ENCODE results near the gene ILF3.
"Not testable (repeated sequence)": the region's sequence is repeated elsewhere in the genome, so short reads cannot be mapped to it uniquely, and the experiment has no call there.

The ILF3 gene

GRCh38 chr19:10675214-10675613, 21.1 kb downstream of the ILF3 start:
- DNase-seq (ENCODE audit: low read depth) = not testable (repeated sequence)

DNA sequence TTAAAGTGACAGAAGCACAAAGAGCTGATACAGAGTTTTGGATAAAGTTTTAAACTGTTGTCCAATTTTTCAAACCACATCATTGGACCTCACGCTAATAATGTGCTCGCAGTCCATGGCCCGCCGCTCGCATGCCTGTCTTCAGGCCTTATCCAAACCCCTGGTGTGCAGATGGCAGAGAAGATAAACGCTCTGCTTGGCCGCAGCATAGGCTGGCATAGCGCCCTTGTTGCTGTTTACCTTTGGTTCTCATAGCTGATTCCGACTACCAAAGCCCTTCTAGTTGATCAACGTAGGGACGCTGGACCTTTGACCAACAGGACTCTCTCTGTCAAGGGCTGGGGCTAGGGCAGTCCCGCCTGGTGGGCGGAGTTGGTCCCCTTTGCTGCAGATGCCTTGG, 23.6 kb downstream of the ILF3 start:
- no peak for DNase-seq (ENCODE audit: low read depth)

- no peak for DNase-seq (ENCODE audit: low read depth)
Observed at GRCh38 chr19:10678813-10679212, 24.7 kb downstream of the ILF3 start.

DNA sequence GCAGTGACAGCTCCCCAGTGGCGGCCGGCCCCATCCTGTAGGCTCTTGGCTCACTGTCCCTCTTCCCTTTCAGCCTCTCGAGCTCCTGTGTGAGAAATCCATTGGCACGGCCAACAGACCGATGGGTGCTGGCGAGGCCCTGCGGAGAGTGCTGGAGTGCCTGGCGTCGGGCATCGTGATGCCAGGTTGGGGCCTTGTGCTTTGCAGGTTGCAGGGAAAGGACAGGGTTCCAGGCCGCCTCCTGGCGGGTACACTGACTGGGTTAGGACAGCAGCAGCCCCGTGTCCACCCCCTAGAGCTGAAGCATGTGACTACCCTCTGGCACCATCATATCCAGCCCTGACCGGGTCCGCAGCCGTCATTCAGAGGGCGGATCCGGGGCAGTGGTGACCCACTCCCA, 25.6 kb downstream of the ILF3 start:
- no peak for DNase-seq (ENCODE audit: low read depth)

DNA sequence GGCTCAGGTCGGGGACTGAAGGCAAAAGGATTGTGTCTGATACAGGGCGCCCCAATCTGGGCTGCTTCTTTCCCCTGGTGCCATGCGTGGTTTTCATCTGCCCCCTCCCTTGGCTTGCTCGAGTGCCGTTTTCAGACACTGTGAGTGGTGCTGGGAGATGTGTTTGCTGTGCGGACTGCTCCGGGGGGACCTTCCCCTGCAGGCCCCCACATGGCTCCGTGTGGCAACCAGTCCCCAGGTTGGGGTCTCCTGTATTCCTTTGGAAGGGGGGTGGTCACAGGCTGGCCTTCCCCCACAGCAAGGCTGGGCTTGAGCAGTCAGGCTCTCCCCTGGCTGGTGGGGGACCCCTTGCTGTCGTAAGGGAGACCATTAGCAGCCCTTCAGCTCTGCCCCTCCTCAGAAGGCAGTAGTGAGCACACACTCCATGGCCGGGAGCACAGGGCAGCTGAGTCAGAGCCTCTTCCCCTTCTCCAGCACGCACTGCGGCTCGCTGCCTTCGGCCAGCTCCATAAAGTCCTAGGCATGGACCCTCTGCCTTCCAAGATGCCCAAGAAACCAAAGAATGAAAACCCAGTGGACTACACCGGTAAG, 26.5 kb downstream of the ILF3 start:
- no peak for DNase-seq (ENCODE audit: low read depth)

- DNase-seq (ENCODE audit: low read depth) = no peak
Observed at GRCh38 chr19:10681658-10682057, 27.5 kb downstream of the ILF3 start.

DNA sequence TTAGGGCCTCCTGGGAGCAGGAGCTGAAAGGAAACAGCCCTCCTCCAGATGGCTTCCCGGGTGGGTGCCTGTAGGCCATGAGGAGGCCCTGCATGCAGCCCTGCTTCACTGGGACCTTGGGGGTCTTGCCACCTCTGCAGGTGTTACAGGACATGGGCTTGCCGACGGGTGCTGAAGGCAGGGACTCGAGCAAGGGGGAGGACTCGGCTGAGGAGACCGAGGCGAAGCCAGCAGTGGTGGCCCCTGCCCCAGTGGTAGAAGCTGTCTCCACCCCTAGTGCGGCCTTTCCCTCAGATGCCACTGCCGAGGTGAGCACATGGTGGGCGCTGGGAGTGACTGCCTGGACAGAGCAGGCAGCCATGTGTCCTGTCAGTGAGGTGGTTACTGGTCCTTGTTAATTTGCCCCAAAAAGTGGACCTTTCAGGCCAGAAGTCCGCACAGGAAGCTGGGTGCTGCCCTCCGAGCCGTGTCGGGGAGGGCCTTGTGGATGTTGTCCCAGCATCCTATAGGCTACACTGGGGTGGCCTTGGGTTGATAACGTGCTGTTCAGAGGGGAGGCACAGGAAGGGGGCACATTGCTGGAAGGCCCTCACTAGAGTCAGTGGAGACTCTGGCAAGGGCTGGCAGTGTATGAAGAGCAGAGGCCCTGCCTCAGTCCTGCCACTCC, 28.4 kb downstream of the ILF3 start:
- no peak for DNase-seq (ENCODE audit: low read depth)

DNA sequence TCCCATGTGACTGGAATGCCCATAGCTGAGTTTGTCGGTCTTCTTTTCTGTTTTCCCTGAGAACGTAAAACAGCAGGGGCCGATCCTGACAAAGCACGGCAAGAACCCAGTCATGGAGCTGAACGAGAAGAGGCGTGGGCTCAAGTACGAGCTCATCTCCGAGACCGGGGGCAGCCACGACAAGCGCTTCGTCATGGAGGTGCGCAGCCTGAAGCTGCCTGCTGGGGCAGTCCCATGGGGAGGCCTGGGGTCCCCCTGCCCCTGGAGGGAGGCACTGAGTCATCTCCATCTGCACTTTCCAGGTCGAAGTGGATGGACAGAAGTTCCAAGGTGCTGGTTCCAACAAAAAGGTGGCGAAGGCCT, 28.9 kb downstream of the ILF3 start:
- no peak for DNase-seq (ENCODE audit: low read depth)

GRCh38 chr19:10683582-10683981, 29.4 kb downstream of the ILF3 start:
- DNase-seq (ENCODE audit: low read depth) = no peak

DNA sequence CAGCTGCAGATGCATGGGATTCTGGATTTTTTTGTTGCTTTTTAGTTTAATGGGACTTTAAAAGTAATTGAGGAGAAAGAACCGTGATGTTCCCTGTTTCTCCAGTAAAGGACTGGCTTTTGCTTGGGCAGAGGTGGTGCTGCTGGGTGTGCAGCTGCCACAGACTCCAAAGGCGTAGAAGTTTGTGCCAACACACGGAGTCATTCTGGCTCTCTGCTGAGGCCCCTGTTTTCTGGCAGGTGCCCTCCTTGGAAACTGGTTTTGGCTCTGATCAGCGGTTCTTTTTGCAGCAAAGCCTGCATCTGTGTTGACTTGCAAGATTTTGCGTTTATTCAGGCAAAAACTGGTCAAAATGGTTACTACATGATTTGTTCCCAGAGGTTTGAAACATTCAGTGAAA, 31.1 kb downstream of the ILF3 start:
- DNase-seq (ENCODE audit: low read depth) = no peak

GRCh38 chr19:10686193-10686592, 32.0 kb downstream of the ILF3 start:
- DNase-seq (ENCODE audit: low read depth) = no peak

GRCh38 chr19:10686661-10687517, 32.7 kb downstream of the ILF3 start:
- DNase-seq (ENCODE audit: low read depth) = no peak

- DNase-seq (ENCODE audit: low read depth) = no peak
Observed at GRCh38 chr19:10687518-10688288, 33.6 kb downstream of the ILF3 start.

DNA sequence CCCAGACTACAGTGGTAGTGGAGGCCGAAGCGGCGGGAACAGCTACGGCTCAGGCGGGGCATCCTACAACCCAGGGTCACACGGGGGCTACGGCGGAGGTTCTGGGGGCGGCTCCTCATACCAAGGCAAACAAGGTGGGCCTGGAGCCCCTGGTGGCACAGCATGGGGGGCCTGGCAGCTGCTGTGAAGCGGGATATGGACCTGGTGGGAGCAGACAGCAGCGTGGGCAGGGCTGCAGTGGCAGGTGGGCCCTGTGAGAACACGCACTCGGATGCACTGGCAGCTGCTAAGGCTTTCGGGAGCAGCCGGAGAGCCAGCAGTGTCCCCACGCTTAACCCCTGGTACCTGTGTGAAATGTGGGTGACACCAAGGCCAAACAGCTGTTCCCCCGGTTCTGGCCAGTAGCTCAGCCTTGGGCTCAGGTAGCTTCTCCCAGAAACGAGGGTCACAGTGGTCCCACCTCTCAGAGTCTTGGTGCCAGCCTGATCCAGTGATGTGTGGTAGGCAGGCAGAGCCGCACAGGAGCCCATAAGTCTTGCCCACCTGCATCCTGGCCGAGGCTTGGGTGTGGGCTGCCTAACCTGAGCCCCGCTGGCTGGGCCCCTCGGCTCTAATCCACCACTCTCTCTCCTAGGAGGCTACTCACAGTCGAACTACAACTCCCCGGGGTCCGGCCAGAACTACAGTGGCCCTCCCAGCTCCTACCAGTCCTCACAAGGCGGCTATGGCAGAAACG, 34.6 kb downstream of the ILF3 start:
- no peak for DNase-seq (ENCODE audit: low read depth)

- no peak for DNase-seq (ENCODE audit: low read depth)
Observed at GRCh38 chr19:10690341-10690781, 36.2 kb downstream of the ILF3 start.

DNA sequence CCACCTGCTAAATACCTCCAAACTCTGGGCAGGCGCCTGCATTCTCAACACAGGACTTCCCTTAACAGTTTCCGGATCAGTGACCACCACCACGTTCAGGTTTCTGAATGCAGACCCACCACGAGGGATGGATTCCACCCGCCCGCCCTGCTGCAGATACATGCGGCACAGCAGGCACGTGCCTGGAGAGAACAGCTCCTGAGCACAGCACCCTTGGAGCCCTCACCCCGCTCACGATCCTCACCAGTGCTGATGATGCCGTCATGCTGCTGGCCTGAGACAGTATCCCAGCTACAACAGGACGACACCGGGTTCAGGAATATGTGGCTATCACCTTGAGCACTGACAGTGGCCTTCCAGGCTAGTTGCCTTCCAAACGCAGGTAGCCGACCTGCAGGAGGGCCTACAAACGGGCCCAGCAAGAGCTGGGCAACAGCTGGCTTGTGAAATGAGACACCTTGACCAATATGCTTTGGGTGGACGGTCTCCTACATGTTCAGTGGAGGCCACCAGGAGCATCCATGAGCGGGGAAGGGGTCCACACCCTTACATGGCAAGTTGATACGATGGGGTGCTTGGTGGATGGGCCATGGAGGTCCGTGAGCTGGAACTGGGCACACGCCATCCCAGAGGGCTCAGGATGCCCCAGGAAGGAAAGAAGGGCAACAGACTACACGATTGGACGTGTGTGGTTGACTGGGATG, 37.2 kb downstream of the ILF3 start:
- DNase-seq (ENCODE audit: low read depth) = no peak

DNA sequence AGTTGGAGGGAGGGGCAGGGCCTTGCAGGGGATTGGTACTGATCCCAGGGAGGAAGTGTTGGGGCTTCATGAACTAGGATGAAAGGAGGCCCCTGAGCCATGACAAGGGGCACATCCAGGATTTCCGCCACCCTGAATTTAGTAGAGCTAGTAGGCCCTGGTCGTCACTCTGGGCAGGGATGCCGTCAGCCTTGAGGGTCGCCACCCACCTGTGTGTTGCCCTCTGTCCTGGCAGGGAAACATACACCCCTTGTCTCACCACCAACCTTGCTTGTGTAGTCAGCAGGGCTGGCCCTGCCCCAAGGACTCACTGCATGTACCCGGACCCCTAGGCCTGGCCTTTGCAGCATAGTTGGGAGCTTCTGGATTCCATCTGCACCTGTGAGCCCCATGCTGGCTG, 37.7 kb downstream of the ILF3 start:
- DNase-seq (ENCODE audit: low read depth) = no peak

DNA sequence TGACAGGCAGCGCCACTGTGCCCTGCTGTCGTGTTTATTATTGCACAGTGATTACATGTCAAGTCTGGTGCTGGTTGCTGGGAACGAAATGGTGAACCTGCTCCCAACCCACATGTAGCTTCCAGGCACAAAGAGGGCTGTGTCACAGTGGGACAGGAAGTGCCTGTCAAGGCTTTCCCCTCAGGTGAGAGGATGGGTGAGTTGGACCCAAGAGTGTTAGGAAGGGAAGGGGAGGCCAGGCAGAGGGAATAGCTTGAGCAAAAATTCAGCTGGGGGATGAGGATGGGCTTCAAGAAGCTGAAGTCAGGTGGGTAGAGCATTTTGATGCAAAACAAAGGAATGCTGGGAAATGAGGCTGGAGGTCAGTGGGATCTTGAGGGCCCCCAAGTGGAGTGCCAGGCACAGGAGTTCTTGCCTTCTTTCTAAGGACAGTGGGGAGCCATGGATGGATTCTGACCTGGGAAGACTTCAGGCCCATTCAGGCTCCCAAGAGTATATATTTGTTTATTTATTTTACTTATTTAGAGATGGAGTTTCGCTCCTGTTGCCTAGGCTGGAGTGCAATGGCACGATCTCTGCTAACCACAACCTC, 38.6 kb downstream of the ILF3 start:
- DNase-seq (ENCODE audit: low read depth) = no peak

DNA sequence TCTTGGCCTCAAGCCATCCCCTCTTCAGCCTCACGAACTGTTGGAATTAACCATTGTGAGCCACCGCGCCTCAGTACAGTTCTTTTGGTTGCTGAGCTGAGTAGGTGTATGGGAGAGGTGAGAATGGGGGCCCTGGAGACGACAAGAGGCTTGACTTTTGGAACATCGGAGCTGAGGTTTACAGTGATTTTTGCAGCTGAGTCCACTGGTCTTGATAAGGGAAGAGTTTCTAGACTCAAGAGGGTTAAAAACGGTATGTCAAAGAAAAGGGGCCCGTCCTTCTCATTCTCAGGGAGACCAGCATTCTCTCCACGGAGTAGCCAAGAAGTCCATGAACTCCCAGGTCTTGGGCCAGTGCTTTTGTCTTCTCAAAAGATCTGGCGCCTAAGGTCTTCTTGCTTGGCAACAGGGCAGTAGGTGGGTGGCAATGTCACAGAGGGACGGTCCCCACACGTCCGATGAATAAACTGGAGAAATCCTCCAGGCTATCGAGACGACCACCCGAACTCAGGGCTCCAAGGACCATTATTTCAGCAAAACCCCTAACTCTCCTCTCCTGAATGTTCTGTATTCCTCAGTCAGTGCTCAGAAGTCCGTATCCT, 40.7 kb downstream of the ILF3 start:
- DNase-seq (ENCODE audit: low read depth) = no peak
